Gastrocnemius medialis (tissue), 4 donors: Measurements from ENCODE around the gene TMEM132C. TPM values are rescaled to one million over a fixed set of nuclear protein-coding genes. Genes with fewer than 3 reads are reported as not detected.

Experiments used
- ATAC-seq, 2 donors: fragments of 150-250 bp; one replicate each; pipeline ENCODE4 v1.9.1; 2016
- DNase-seq, 2 donors: peaks; one replicate each; pipeline ENCODE4 v3.0.0-alpha.2; 2019
- H3K27ac ChIP-seq, 4 donors: fragments of 200-600 bp; sonication (generic); 1 replicate in 1 of 4; 2 replicates in 3 of 4; pipeline ENCODE4 v1.5.1; 2016 to 2018; ENCODE audit warnings: mild to moderate bottlenecking in 2 of 4, moderate library complexity in 1 of 4
- H3K27me3 ChIP-seq, 3 donors: fragments of 200-600 bp; sonication (generic) in 2 of 3; 1 replicate in 1 of 3; 2 replicates in 2 of 3; pipeline versions ENCODE4 v1.5.1 to v1.6.0; 2016 to 2019; ENCODE audit warnings: mild to moderate bottlenecking in 1 of 3, moderate library complexity in 1 of 3
- H3K36me3 ChIP-seq, 2 donors: fragments of 200-600 bp; sonication (generic) in 1 of 2; one replicate each; pipeline ENCODE4 v1.5.1; 2017 to 2018
- H3K4me1 ChIP-seq, 2 donors: fragments of 200-600 bp; sonication (generic) in 1 of 2; one replicate each; pipeline ENCODE4 v1.5.1; 2016 to 2017; ENCODE audit warnings: mild to moderate bottlenecking in 2 of 2
- H3K4me3 ChIP-seq, 4 donors: fragments of 200-600 bp; sonication (generic) in 3 of 4; 1 replicate in 1 of 4; 2 replicates in 3 of 4; pipeline ENCODE4 v1.5.1; 2016 to 2019; ENCODE audit warnings: mild to moderate bottlenecking in 2 of 4
- H3K9me3 ChIP-seq, 3 donors: fragments of 200-600 bp; sonication (generic) in 2 of 3; 1 replicate in 1 of 3; 2 replicates in 2 of 3; pipeline ENCODE4 v1.5.1; 2016 to 2019
- CTCF ChIP-seq, 5 experiments: fragments of 450-650 bp in 3 of 5; fragments of 200-600 bp in 2 of 5; sonication (generic) in 2 of 5; IDR thresholded peaks in 4 of 5; conservative IDR thresholded peaks in 1 of 5; 1 replicate in 4 of 5; 2 replicates in 1 of 5; pipeline ENCODE4 v1.5.1; 2016 to 2019; ENCODE audit warnings: antibody characterized with exemption in 5 of 5, mild to moderate bottlenecking in 3 of 5, moderate library complexity in 3 of 5
- POLR2A ChIP-seq, 2 donors: fragments of 450-650 bp; IDR thresholded peaks; one replicate each; pipeline ENCODE4 v1.6.1; 2017; ENCODE audit warnings: antibody characterized with exemption in 2 of 2, mild to moderate bottlenecking in 2 of 2, moderate library complexity in 2 of 2
- in situ Hi-C, 4 donors: fragments of 200-750 bp; cut with MboI; loops; one replicate each; pipeline versions ENCODE4 v1.15.0 to v1.8.0; 2017; ENCODE audit warnings: low sequenced_read_pairs in 4 of 4
- intact Hi-C: fragments of 100-400 bp; cut with DNase I; formaldehyde crosslinking; loops from one replicate; pipeline ENCODE4 v1.15.1; 2023; ENCODE audit warnings: low total_unique reads
- total RNA-seq, 4 donors: library from RNA; depleted of rRNA; stranded (reverse); fragments of >200 nt; gene quantifications; one replicate each; pipeline versions ENCODE4 v1.1.0 to v1.2.3, GENCODE V29; 2016

Gene TMEM132C
- total RNA-seq, 4 donors from 2014 or later = 0.24 to 0.82 (median 0.68) TPM

DNA sequence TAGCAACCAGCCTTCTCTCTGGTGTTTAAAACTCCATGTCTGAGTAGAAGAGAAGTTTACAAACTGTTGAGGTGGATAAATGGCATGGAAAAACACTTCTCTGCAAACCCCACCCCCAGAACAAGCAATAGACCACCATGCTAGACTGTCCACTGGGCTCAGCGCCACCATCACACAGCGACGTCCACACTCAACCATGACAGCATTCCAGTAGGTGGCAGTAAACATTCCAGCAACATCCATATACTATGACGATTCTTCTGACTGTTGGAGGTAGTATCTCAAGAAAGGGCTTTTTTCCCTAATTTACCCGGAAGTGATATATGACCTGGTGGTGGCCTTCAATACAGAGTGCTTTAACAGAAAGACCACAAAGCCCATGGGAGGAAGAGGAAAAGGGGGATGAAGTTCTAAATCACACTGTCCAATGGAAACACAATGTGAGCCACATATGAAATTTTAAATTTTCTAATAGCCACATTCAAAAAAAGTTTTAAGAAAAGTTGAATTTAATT is 404.6 kb downstream of the TMEM132C start:
- H3K4me3 ChIP-seq = no peak overlapping the region
- no peaks in the 10 kb centered on the region for H3K27me3 ChIP-seq
- no peaks in the 10 kb centered on the region for H3K9me3 ChIP-seq
- TF ChIP-seq POLR2A (IDR thresholded peaks at IDR 0.05) (no peak), CTCF (IDR thresholded peaks at IDR 0.05 in 4 of 5, conservative IDR thresholded peaks at IDR 0.05 in 1 of 5) (no peak)
- DNase-seq = no peak
- no peaks in the 10 kb centered on the region for H3K4me1 ChIP-seq
- no peaks in the 10 kb centered on the region for H3K36me3 ChIP-seq
- intact Hi-C loops (no loop called here), in situ Hi-C loops (no loop called here)
- no peak overlapping the region for H3K27ac ChIP-seq
- ATAC-seq = no peak

DNA sequence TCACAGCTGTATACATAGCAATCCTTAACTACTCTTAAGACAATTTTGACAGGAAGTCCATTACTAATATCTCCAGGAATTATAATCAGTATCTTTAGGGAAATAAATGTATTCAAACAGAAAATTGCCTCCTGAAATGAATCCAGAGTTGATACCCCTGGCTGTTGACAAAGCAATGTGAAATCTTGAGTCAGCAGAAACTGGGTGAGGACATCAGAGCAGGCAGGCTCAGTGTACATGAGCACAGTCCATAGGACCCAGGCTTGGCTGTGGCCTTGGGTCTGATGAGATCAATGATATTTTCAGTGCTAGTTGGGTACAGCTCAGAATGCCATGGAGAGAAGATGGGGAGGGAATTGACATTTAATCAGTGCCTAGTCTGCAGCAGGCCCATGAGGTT is 405.5 kb downstream of the TMEM132C start:
- no peak overlapping the region for H3K4me3 ChIP-seq
- H3K4me1 ChIP-seq = no peaks in the 10 kb centered on the region
- no peaks in the 10 kb centered on the region for H3K36me3 ChIP-seq
- TF ChIP-seq POLR2A (IDR thresholded peaks at IDR 0.05) (no peak), CTCF (IDR thresholded peaks at IDR 0.05 in 4 of 5, conservative IDR thresholded peaks at IDR 0.05 in 1 of 5) (no peak)
- ATAC-seq (no peak), DNase-seq (no peak)
- H3K9me3 ChIP-seq = no peaks in the 10 kb centered on the region
- no peaks in the 10 kb centered on the region for H3K27me3 ChIP-seq
- H3K27ac ChIP-seq = no peak overlapping the region
- in situ Hi-C loops (no loop called here), intact Hi-C loops (no loop called here)

DNA sequence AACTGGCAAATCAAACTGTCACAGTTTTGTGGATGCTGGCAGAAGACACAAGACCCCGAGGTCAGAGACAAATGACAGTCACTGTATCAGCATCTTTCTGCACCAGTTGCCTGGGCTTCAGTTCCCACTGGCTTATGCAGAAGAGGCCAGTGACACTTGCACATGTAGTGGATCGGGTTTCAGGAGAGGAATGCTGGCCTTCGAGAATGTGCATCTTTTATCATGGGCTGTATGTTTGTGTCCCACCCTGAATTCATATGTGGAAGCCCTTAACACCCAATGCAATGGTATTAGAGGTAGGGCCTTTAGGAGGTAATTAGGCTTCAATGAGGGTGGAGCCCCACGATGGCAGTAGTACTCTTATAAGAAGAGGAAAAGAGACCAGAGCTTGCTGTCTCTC is 405.9 kb downstream of the TMEM132C start:
- ATAC-seq = no peak
- no peak overlapping the region for H3K27ac ChIP-seq
- TF ChIP-seq CTCF (IDR thresholded peaks at IDR 0.05 in 4 of 5, conservative IDR thresholded peaks at IDR 0.05 in 1 of 5) = no peak
- TF ChIP-seq POLR2A (IDR thresholded peaks at IDR 0.05) = no peak

DNA sequence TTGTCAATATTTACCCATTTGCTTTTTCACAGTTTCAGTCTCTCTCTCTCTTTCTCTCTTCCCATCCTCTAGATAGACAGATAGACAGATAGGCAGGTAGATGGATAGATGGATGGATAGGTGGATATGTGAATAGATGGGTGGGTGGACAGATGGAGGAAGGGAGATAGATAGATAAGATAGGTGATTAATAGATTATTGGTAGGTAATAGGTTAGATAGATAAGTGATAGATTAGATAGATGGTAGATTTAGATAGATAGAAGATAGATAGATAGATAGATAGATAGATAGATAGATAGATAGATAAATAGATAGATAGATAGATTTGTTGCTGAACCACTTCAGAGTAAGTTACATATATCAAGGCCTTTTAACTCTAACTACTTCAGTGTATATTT is 408.6 kb downstream of the TMEM132C start:
- in situ Hi-C loops = no loop called here

More for the DNA sequence above, 405.9 kb downstream of the TMEM132C start:
- Histone ChIP-seq H3K9me3 (no peaks in the 10 kb centered on the region), H3K27me3 (no peaks in the 10 kb centered on the region), H3K4me3 (no peak overlapping the region), H3K4me1 (no peaks in the 10 kb centered on the region), H3K36me3 (no peaks in the 10 kb centered on the region)
- no peak for DNase-seq
- intact Hi-C loops (no loop called here), in situ Hi-C loops (no loop called here)

More for the DNA sequence above, 408.6 kb downstream of the TMEM132C start:
- H3K27ac ChIP-seq = no peak overlapping the region
- H3K27me3 ChIP-seq = no peaks in the 10 kb centered on the region
- intact Hi-C loops = no loop called here
- H3K9me3 ChIP-seq = no peaks in the 10 kb centered on the region
- DNase-seq (no peak), ATAC-seq (no peak)
- no peaks in the 10 kb centered on the region for H3K36me3 ChIP-seq
- no peaks in the 10 kb centered on the region for H3K4me1 ChIP-seq
- no peak overlapping the region for H3K4me3 ChIP-seq
- TF ChIP-seq POLR2A (IDR thresholded peaks at IDR 0.05) (no peak), CTCF (IDR thresholded peaks at IDR 0.05 in 4 of 5, conservative IDR thresholded peaks at IDR 0.05 in 1 of 5) (no peak)
